BLaER1 (cell line): ENCODE data around the gene SVOP.

Experiments used
- H3K27ac ChIP-seq: shearing (Covaris generic); formaldehyde crosslinking; 2 replicates; pipeline ENCODE4 v1.8.1; 2022
- H3K27me3 ChIP-seq: shearing (Covaris generic); formaldehyde crosslinking; 2 replicates; pipeline ENCODE4 v1.8.1; 2022
- H3K36me3 ChIP-seq: shearing (Covaris generic); formaldehyde crosslinking; 2 replicates; pipeline ENCODE4 v1.8.1; 2022
- H3K4me1 ChIP-seq: shearing (Covaris generic); formaldehyde crosslinking; 2 replicates; pipeline ENCODE4 v1.8.1; 2022
- H3K4me2 ChIP-seq: shearing (Covaris generic); formaldehyde crosslinking; 2 replicates; pipeline ENCODE4 v1.8.1; 2022
- H3K4me3 ChIP-seq: shearing (Covaris generic); formaldehyde crosslinking; 2 replicates; pipeline ENCODE4 v1.8.1; 2022
- H3K9ac ChIP-seq: shearing (Covaris generic); formaldehyde crosslinking; 2 replicates; pipeline ENCODE4 v1.8.1; 2022
- H3K9me3 ChIP-seq: shearing (Covaris generic); formaldehyde crosslinking; 2 replicates; pipeline ENCODE4 v1.8.1; 2022
- H4K20me1 ChIP-seq: shearing (Covaris generic); formaldehyde crosslinking; 2 replicates; pipeline ENCODE4 v1.8.1; 2022
- Cebpa-rat ChIP-seq: shearing (Covaris generic); IDR thresholded peaks from 2 replicates; pipeline ENCODE4 v1.8.1; 2022

SVOP gene

DNA sequence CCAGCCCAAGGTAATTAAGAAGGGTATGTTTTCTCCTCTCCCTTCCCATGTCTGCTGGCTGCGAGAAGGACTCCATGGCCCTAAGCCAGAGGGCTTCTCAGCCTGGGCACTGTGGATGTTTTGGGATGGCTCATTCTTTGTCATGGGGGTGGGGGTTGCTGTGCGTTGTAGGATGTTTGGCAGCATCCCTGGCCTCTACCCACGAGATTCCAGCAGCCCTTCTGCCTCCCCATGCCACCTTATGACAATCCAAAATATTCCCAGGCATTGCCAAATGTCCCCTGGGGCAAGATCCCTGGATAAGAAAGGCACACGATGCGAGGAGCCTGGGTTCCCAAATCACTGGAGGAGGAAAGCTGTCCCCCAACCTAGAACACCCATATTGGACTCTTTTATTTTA is 104.5 kb downstream of the SVOP start:
- peaks cover 7% of the 10 kb centered on the region; the same call in 1 of the 2 replicates for H3K4me1 ChIP-seq
- H3K9me3 ChIP-seq: 0 out of 2 replicates have a peak, but pooled peaks cover 4% of the 10 kb centered on the region
- H3K4me2 ChIP-seq: no peak overlapping the region
- H3K27ac ChIP-seq: no peak overlapping the region
- H3K27me3 ChIP-seq: no peaks in the 10 kb centered on the region
- TF ChIP-seq Cebpa-rat: no peak
- no peak overlapping the region for H3K9ac ChIP-seq
- H3K4me3 ChIP-seq: no peak overlapping the region
- no peaks in the 10 kb centered on the region for H3K36me3 ChIP-seq
- H4K20me1 ChIP-seq: no peaks in the 10 kb centered on the region

DNA sequence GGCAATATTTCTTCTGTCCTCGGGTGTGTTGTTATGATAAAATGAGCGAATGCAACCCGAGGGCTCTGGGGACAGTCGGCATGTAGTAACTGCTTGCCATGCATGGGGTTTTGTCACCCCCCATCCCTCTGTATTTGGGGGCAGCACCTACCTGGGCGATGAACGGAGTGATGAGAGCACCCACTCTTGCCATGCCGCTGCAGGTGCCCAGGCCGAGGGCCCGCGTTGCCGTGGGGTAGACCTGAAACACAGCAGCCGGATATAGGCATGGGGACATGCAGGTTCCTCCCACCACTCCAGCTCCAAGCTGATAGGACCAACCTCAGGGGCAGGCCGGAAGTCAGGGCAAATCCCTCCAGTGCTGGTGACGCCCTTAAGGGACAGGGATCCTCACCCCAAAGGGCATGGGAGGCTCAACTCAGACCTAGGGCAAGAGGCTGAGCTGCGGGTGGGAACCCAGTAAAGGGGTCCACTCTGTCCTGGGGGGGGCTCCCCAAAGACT is 105.2 kb downstream of the SVOP start:
- 0 out of 2 replicates have a peak, but pooled peaks cover 4% of the 10 kb centered on the region for H3K9me3 ChIP-seq
- no peaks in the 10 kb centered on the region for H4K20me1 ChIP-seq
- H3K4me3 ChIP-seq: no peak overlapping the region
- no peak overlapping the region for H3K27ac ChIP-seq
- no peaks in the 10 kb centered on the region for H3K36me3 ChIP-seq
- no peaks in the 10 kb centered on the region for H3K27me3 ChIP-seq
- no peak for TF ChIP-seq Cebpa-rat
- no peak overlapping the region for H3K4me2 ChIP-seq
- no peak overlapping the region for H3K9ac ChIP-seq
- H3K4me1 ChIP-seq: peaks cover 7% of the 10 kb centered on the region; the same call in 1 of the 2 replicates

DNA sequence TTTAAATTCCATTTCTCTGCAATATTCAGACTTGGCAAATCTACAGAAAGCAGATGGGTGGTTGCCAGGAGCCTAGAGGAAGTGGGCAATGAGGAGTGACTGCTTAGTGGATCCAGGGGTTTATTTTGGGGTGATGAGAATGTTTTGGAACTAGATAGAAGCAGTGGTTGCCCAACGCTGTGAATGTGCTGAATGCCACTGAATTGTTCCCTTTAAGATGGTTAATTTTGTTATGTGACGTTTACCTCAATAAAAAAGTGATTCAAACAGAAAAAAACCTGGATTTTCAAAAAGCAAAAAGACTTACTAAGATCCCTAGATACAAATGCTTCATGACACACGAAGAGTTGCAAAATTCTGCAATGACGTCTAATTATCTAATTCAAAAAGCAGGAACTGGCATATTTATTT is 106.7 kb downstream of the SVOP start:
- TF ChIP-seq Cebpa-rat: no peak
- Histone ChIP-seq H3K9ac (no peak overlapping the region), H3K4me3 (no peak overlapping the region), H3K4me2 (peak overlapping the region; percentile 34), H3K27me3 (no peaks in the 10 kb centered on the region), H4K20me1 (no peaks in the 10 kb centered on the region), H3K36me3 (no peaks in the 10 kb centered on the region), H3K4me1 (peaks cover 7% of the 10 kb centered on the region; the same call in 1 of the 2 replicates), H3K9me3 (no peaks in the 10 kb centered on the region), H3K27ac (no peak overlapping the region)

DNA sequence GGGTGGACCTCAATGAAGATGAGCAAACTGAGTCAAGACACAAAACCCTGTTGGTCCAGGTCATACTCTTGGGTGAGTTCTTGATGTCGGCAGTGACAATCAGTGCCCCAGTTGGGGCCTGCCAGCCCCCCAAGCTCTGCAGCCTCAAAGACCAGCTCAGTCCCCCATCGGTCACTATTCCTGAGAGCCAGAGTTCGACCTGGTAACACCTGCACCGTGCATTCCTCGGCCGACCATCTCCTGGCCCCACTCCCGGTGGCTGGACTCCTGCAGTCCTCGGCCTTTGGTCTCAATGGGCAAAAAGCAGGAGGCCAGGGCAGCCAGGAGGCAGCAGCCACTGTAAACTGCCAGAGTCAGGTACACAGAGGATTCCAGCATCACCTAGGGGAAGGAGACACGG is 108.5 kb downstream of the SVOP start:
- H3K36me3 ChIP-seq: no peaks in the 10 kb centered on the region
- peaks cover 7% of the 10 kb centered on the region; the same call in 1 of the 2 replicates for H3K4me1 ChIP-seq
- H3K4me2 ChIP-seq: no peak overlapping the region
- H3K27me3 ChIP-seq: no peaks in the 10 kb centered on the region
- H3K9ac ChIP-seq: no peak overlapping the region
- no peak overlapping the region for H3K4me3 ChIP-seq
- no peak for TF ChIP-seq Cebpa-rat
- H3K9me3 ChIP-seq: no peaks in the 10 kb centered on the region
- H4K20me1 ChIP-seq: no peaks in the 10 kb centered on the region
- H3K27ac ChIP-seq: no peak overlapping the region

DNA sequence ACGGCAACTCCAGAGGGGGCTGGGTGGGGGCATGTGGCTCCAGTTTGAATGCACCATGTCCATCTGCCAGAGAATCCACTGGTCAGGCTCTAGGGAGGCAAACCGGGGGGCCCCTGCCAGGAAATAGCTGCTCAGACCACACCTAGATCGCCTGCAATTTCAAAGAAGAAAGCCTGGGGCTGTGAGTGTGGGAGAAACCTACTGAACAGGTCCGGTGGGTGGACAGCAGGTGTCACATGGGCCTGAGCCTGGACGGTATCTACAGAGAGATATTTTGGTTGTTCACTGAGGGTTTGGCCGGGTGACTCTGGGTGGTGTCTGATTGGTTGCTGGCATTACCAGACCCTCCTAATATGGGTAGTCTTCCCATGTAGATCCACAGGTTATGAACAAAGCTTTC is 109.0 kb downstream of the SVOP start:
- Histone ChIP-seq H3K9ac (no peak overlapping the region), H3K36me3 (no peaks in the 10 kb centered on the region), H3K4me3 (no peak overlapping the region), H4K20me1 (no peaks in the 10 kb centered on the region), H3K4me2 (no peak overlapping the region), H3K27me3 (no peaks in the 10 kb centered on the region), H3K9me3 (no peaks in the 10 kb centered on the region), H3K4me1 (peaks cover 7% of the 10 kb centered on the region; the same call in 1 of the 2 replicates), H3K27ac (no peak overlapping the region)
- TF ChIP-seq Cebpa-rat: no peak

DNA sequence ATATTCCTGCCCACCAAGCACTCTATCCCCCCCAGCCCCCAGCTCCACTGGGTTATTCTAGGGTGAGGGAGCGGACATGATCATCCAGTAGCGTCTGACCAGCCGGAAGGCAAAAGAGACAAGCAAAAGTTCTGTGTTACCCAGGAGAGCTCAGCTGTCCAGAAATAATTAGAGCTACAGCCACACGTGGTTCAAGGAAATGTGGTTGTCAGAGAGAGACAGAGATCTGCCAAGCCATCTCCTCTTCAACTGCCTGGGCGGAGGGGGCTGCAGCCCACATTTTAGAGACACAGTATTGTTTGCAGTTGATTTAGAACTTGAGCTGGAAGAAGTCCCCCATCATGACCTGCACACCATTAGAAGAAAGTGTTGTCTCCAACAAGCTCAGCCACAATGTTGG is 110.5 kb downstream of the SVOP start:
- no peak for TF ChIP-seq Cebpa-rat
- Histone ChIP-seq H3K9ac (no peak overlapping the region), H3K27me3 (no peaks in the 10 kb centered on the region), H3K27ac (no peak overlapping the region), H3K36me3 (no peaks in the 10 kb centered on the region), H4K20me1 (no peaks in the 10 kb centered on the region), H3K4me3 (no peak overlapping the region), H3K4me1 (peaks cover 16% of the 10 kb centered on the region), H3K4me2 (no peak overlapping the region), H3K9me3 (no peaks in the 10 kb centered on the region)

DNA sequence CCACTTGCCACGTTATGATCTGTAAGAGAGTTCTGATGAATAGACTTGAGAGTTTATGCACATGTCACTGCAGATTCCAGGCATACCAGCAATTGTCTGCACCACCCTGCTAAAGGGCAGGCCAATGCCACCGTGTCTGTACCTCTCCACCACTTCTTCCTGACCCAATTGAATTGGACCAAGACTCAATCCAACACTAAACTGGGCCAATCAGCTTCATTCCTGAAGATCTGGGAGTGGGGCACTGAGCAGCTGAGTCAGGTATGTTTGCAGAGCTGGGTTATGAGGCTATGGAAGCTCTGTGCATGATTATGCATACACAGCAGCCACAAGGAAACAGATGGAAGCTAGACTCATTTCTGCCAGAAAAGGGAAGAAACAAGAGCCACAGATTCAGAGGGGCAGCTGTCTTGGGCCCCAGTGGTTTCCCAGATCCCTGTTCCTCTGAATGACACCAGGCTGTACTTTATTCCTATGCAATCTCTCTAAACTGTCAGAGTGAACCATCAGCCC is 113.0 kb downstream of the SVOP start:
- H3K27ac ChIP-seq: no peak overlapping the region

DNA sequence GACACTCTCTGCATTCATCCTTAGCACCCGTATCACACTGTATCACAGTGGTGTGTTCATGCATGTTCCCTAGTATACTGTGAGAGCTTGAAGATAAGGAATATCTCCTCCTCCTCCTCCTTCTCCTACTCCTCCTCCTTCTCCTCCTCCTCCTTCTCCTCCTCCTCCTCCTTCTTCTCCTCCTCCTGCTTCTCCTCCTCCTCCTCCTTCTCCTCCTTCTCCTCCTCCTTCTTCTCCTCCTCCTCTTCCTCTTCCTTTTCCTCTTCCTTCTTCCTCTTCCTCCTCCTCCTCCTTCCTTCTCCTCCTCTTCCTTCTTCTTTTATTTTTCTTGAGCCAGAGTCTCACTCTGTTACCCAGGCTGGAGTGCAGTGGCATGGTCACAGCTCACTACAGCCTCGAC is 113.9 kb downstream of the SVOP start:
- H4K20me1 ChIP-seq: no peaks in the 10 kb centered on the region
- peaks cover 22% of the 10 kb centered on the region for H3K4me1 ChIP-seq
- H3K9me3 ChIP-seq: no peaks in the 10 kb centered on the region
- no peak overlapping the region for H3K4me3 ChIP-seq
- H3K27me3 ChIP-seq: no peaks in the 10 kb centered on the region
- no peak overlapping the region for H3K27ac ChIP-seq
- no peak overlapping the region for H3K4me2 ChIP-seq
- H3K36me3 ChIP-seq: no peaks in the 10 kb centered on the region
- no peak for TF ChIP-seq Cebpa-rat
- no peak overlapping the region for H3K9ac ChIP-seq

More for the DNA sequence above, 113.0 kb downstream of the SVOP start:
- H3K4me3 ChIP-seq: no peak overlapping the region
- no peaks in the 10 kb centered on the region for H3K36me3 ChIP-seq
- no peaks in the 10 kb centered on the region for H3K27me3 ChIP-seq
- H3K9me3 ChIP-seq: no peaks in the 10 kb centered on the region
- H3K4me1 ChIP-seq: peaks cover 22% of the 10 kb centered on the region
- no peak for TF ChIP-seq Cebpa-rat
- no peak overlapping the region for H3K4me2 ChIP-seq
- H4K20me1 ChIP-seq: no peaks in the 10 kb centered on the region
- no peak overlapping the region for H3K9ac ChIP-seq

DNA sequence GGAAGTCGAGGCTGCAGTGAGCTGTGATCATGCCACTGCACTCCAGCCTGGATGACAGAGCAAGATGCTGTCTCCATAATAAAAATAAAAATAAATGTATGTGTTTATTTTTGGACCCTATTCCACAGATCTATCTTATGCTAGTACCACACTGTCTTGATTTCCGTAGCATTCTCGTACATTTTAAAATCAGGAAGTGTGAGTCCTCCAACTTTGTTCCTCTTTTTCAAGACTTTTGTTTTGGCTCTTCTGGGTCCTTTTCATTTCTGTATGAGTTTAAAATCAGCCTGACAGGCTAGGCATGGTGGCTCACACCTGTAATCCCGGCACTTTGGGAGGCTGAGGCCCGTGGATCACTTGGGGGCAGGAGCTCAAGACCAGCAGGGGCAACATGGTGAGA is 115.1 kb downstream of the SVOP start:
- Histone ChIP-seq H3K9ac (no peak overlapping the region; the same call in 1 of the 2 replicates), H3K4me3 (no peak overlapping the region), H3K27me3 (no peaks in the 10 kb centered on the region), H3K36me3 (no peaks in the 10 kb centered on the region), H3K9me3 (no peaks in the 10 kb centered on the region), H3K4me2 (peak overlapping the region; percentile 62), H3K27ac (no peak overlapping the region), H4K20me1 (no peaks in the 10 kb centered on the region), H3K4me1 (peaks cover 22% of the 10 kb centered on the region)
- TF ChIP-seq Cebpa-rat: no peak

DNA sequence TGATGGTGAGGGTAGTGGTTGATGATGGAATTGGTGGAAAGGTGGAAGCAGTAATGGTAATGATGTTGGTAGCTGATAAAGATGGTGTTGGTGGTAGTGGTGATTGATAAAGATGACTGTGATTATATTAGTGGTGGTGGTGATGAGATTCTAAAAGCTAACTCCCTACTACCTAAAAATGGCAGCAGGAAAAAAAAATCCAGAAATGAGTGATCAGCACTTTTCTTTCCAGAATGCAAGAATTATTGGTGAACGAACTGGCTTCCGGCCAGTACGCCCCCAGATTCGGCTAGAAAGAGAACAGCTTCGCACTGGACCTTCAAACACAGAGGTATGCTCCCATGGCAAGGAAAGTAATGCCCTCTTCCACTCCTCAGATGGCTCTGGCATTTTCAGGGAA is 121.7 kb downstream of the SVOP start:
- Histone ChIP-seq H3K9ac (no peak overlapping the region), H3K4me2 (no peak overlapping the region), H4K20me1 (no peaks in the 10 kb centered on the region), H3K36me3 (no peaks in the 10 kb centered on the region), H3K27me3 (no peaks in the 10 kb centered on the region), H3K9me3 (no peaks in the 10 kb centered on the region), H3K27ac (no peak overlapping the region), H3K4me1 (peaks cover 1% of the 10 kb centered on the region; the same call in 1 of the 2 replicates), H3K4me3 (no peak overlapping the region)
- no peak for TF ChIP-seq Cebpa-rat

DNA sequence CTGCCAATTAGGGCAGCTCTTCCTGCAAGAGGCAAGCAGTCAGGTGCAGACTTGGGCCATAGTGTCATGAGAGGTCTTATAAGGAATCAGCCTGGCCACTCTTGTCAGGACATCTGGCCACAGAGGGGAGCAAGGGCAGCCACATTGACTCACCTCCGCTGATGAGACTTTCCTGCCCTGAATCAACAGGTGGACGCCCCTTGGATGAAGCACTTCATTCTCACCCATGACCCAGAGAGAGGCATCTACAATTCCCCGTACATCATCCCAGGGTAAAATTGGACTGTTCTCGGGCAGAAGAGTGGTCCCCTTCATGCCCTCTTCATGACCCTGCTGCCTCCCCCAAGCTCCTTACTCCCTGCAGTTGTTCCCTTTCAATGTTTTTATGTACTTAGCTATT is 124.1 kb downstream of the SVOP start:
- H3K4me2 ChIP-seq: no peak overlapping the region
- no peak overlapping the region for H3K4me3 ChIP-seq
- H3K36me3 ChIP-seq: no peaks in the 10 kb centered on the region
- no peak for TF ChIP-seq Cebpa-rat
- no peaks in the 10 kb centered on the region for H3K4me1 ChIP-seq
- H3K27me3 ChIP-seq: no peaks in the 10 kb centered on the region
- H3K9ac ChIP-seq: no peak overlapping the region
- no peaks in the 10 kb centered on the region for H3K9me3 ChIP-seq
- H3K27ac ChIP-seq: no peak overlapping the region
- no peaks in the 10 kb centered on the region for H4K20me1 ChIP-seq
